K562 (cell line): Measurements from ENCODE around the gene ARMCX5. TPM values are rescaled to one million over a fixed set of nuclear protein-coding genes. Genes with fewer than 3 reads are reported as not detected.

ENCODE experiments used
- ARID1B ChIP-seq: fragments of 450-650 bp; IDR thresholded peaks from 2 replicates; pipeline ENCODE4 v1.6.1; 2016; ENCODE audit warnings: antibody characterized with exemption, mild to moderate bottlenecking, inconsistent platforms
- CREM ChIP-seq: IDR thresholded peaks from 2 replicates; pipeline ENCODE4 v1.6.1; 2014; ENCODE audit warnings: antibody characterized with exemption, low read depth
- DIDO1 ChIP-seq: fragments of 450-650 bp; IDR thresholded peaks from 2 replicates; pipeline ENCODE4 v1.6.1; 2016; ENCODE audit warnings: low read depth, missing biosample characterization, missing genetic modification characterization
- DMBX1 ChIP-seq: fragments of 250-450 bp; sonication (Bioruptor Pico); IDR thresholded peaks from 2 replicates; pipeline ENCODE4 v1.8.0; 2022; ENCODE audit warnings: inconsistent platforms, mild to moderate bottlenecking, moderate library complexity, borderline replicate concordance
- GATAD2B ChIP-seq: fragments of 450-650 bp; IDR thresholded peaks from 2 replicates; pipeline ENCODE4 v1.6.1; 2017; ENCODE audit warnings: mild to moderate bottlenecking, borderline replicate concordance
- HSF4 ChIP-seq: fragments of 250-450 bp; sonication (Bioruptor Pico); IDR thresholded peaks from 2 replicates; pipeline ENCODE4 v2.1.2; 2022; ENCODE audit warnings: mild to moderate bottlenecking, moderate library complexity, borderline replicate concordance
- KHSRP ChIP-seq: fragments of 450-650 bp; IDR thresholded peaks from 2 replicates; pipeline ENCODE4 v1.6.1; 2017
- NFXL1 ChIP-seq: fragments of 450-650 bp; formaldehyde crosslinking; IDR thresholded peaks from 2 replicates; pipeline ENCODE4 v1.4.0; 2021; ENCODE audit warnings: mild to moderate bottlenecking
- PBX2 ChIP-seq, 2 experiments: IDR thresholded peaks in 1 of 2; conservative IDR thresholded peaks in 1 of 2; 2 replicates each; pipeline ENCODE4 v1.6.1; 2016; ENCODE audit warnings: low read depth in 2 of 2, mild to moderate bottlenecking in 1 of 2, missing compliant biosample characterization in 1 of 2, missing genetic modification characterization in 1 of 2, moderate library complexity in 1 of 2
- SLC30A9 ChIP-seq: fragments of 250-450 bp; sonication (Bioruptor Pico); IDR thresholded peaks from 2 replicates; pipeline ENCODE4 v1.8.0; 2022; ENCODE audit warnings: mild to moderate bottlenecking, moderate library complexity
- SOX6 ChIP-seq: fragments of 450-650 bp; IDR thresholded peaks from 2 replicates; pipeline ENCODE4 v1.6.1; 2014; ENCODE audit warnings: mild to moderate bottlenecking
- TFAM ChIP-seq: fragments of 250-450 bp; sonication (Bioruptor Pico); conservative IDR thresholded peaks from 2 replicates; pipeline ENCODE4 v1.5.0; 2021; ENCODE audit warnings: mild to moderate bottlenecking, moderate library complexity
- ZBTB1 ChIP-seq: sonication (generic); formaldehyde crosslinking; IDR thresholded peaks from 2 replicates; pipeline ENCODE4 v1.8.1; 2023; ENCODE audit warnings: missing genetic modification reagents, low read depth, mild to moderate bottlenecking, borderline replicate concordance
- ZFX ChIP-seq: sonication (generic); formaldehyde crosslinking; IDR thresholded peaks from 2 replicates; pipeline ENCODE4 v1.8.0; 2022; ENCODE audit warnings: mild to moderate bottlenecking, missing genetic modification reagents, moderate library complexity
- ZKSCAN1 ChIP-seq: fragments of 150-350 bp; IDR thresholded peaks from 2 replicates; pipeline ENCODE4 v1.6.1; 2016; ENCODE audit warnings: low read depth, low read length
- ZNF316 ChIP-seq: fragments of 450-650 bp; IDR thresholded peaks from 2 replicates; pipeline ENCODE4 v1.6.1; 2016
- ZNF408 ChIP-seq: fragments of 250-450 bp; sonication (Bioruptor Pico); IDR thresholded peaks from 2 replicates; pipeline ENCODE4 v1.4.0; 2020; ENCODE audit warnings: low read depth, mild to moderate bottlenecking, moderate library complexity
- ZNF589 ChIP-seq: fragments of 200-800 bp; sonication (Bioruptor generic); IDR thresholded peaks from 2 replicates; pipeline ENCODE4 v1.6.1; 2016; ENCODE audit warnings: low read depth, missing genetic modification characterization, missing compliant biosample characterization
- polyA plus RNA-seq, 8 experiments: library from polyadenylated mRNA; depleted of rRNA in 4 of 8; stranded (reverse) in 5 of 8; unstranded in 3 of 8; fragments of >200 nt; fragmentation: Nextera tagmentation in 2 of 8; fragmentation: Illumina TruSeq in 1 of 8; extraction: Ambion mirVana in 2 of 8; extraction: Trizol in 1 of 8; gene quantifications; 2 replicates each; pipeline versions ENCODE4 v1.2.1 to v1.2.3, GENCODE V29; 2011 to 2014; ENCODE audit warnings: inconsistent platforms in 1 of 8, missing spikeins in 1 of 8
- total RNA-seq, 7 experiments: library from RNA; depleted of rRNA in 6 of 7; stranded (reverse); fragments of >200 nt in 6 of 7; fragmentation: Illumina TruSeq in 2 of 7; extraction: Trizol in 2 of 7; gene quantifications; 2 replicates each; pipeline versions ENCODE4 v1.2.1 to v1.2.3, GENCODE V29; 2011 to 2021; ENCODE audit warnings: low replicate concordance in 1 of 7
- TF ChIP-seq, protein P1 (sequence below), 3 experiments: fragments of 200-800 bp in 1 of 3; fragments of 250-450 bp in 1 of 3; fragments of 450-650 bp in 1 of 3; sonication (Bioruptor Pico) in 1 of 3; sonication (Bioruptor generic) in 1 of 3; formaldehyde crosslinking in 1 of 3; IDR thresholded peaks; 2 replicates each; pipeline versions ENCODE4 v1.6.1 to v1.8.0; 2016 to 2022; ENCODE audit warnings: mild to moderate bottlenecking in 2 of 3, missing genetic modification characterization in 2 of 3, missing compliant biosample characterization in 1 of 3, moderate library complexity in 1 of 3
- TF ChIP-seq, protein P2 (sequence below): fragments of 450-650 bp; IDR thresholded peaks from 2 replicates; pipeline ENCODE4 v1.6.1; 2014; ENCODE audit warnings: low read depth, mild to moderate bottlenecking, moderate library complexity, borderline replicate concordance

Gene ARMCX5
- total and polyA plus RNA-seq, 9 of the 15 experiments (the other 6 are each of a cell fraction or from before 2014, with no cell fraction given): 13.4 to 29.4 (median 17.3) TPM

DNA sequence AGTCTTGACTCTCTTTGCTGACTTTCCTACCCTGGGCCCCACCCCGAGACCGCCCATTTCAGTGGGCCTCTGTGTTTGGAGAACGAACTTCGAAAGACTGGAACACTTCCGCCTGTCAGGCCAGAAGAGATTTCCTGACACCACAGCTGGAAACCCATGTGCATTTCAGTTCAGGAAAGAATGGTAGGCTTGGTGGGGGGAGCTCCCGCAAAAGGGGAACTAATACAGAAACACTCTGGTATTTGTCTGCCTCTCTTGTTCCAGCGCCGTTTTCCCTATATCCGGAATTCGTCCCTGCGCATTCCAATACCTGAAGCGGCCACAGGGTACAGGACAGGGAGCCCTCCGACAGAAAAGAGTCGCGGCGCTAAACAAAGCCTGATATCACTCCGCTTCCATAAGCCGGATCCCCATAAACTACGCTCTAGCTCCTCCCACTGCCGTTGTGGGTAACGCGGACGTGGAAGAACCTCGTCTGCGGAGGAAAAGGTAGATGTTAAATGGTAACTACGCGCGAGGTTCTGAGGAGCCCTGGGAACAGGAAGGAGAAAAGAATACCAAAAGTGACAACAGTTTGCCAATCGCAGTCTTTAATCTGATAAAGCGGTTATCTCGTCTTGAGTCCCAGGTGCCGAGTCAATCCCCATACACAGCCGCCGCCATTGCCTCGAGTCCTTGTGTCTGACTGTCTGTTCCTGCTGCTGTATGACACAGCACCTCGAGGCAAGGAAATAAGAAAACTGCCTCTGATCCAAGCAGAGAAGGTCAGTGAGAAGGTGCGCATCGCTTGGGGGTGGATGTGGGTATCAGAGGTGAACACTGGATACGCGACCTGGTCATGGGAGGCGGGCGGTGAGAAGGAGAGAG lies at the start of gene ARMCX5 (continued):
- TF ChIP-seq, protein P1, sequence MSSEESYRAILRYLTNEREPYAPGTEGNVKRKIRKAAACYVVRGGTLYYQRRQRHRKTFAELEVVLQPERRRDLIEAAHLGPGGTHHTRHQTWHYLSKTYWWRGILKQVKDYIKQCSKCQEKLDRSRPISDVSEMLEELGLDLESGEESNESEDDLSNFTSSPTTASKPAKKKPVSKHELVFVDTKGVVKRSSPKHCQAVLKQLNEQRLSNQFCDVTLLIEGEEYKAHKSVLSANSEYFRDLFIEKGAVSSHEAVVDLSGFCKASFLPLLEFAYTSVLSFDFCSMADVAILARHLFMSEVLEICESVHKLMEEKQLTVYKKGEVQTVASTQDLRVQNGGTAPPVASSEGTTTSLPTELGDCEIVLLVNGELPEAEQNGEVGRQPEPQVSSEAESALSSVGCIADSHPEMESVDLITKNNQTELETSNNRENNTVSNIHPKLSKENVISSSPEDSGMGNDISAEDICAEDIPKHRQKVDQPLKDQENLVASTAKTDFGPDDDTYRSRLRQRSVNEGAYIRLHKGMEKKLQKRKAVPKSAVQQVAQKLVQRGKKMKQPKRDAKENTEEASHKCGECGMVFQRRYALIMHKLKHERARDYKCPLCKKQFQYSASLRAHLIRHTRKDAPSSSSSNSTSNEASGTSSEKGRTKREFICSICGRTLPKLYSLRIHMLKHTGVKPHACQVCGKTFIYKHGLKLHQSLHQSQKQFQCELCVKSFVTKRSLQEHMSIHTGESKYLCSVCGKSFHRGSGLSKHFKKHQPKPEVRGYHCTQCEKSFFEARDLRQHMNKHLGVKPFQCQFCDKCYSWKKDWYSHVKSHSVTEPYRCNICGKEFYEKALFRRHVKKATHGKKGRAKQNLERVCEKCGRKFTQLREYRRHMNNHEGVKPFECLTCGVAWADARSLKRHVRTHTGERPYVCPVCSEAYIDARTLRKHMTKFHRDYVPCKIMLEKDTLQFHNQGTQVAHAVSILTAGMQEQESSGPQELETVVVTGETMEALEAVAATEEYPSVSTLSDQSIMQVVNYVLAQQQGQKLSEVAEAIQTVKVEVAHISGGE (CRISPR knock-in tag; IDR thresholded peaks at IDR 0.05): peak in 1 of 3 experiments; percentile 46; a peak in 1 of 6 replicates
- TF ChIP-seq TFAM (CRISPR knock-in tag) (no peak), ZBTB1 (CRISPR knock-in tag) (no peak), HSF4 (no peak), DMBX1 (CRISPR knock-in tag) (no peak), SOX6 (peak; percentile 17; the same call in 1 of the 2 replicates), ZNF589 (CRISPR knock-in tag) (no peak), SLC30A9 (no peak), ZNF408 (no peak), ZNF316 (no peak), DIDO1 (tag) (peak; percentile 13; the same call in 1 of the 2 replicates), PBX2 (CRISPR knock-in tag; IDR thresholded peaks at IDR 0.05; ENCODE audit: low read depth) (no peak), PBX2 (tag; conservative IDR thresholded peaks at IDR 0.05; ENCODE audit: low read depth) (peak; percentile 21; the same call in 1 of the 2 replicates), ZKSCAN1 (no peak), NFXL1 (CRISPR knock-in tag) (no peak), ZFX (CRISPR knock-in tag) (peak; percentile 71), ARID1B (no peak), CREM (peak; percentile 68; the same call in 1 of the 2 replicates), KHSRP (no peak), GATAD2B (no peak)
- TF ChIP-seq, protein P2, sequence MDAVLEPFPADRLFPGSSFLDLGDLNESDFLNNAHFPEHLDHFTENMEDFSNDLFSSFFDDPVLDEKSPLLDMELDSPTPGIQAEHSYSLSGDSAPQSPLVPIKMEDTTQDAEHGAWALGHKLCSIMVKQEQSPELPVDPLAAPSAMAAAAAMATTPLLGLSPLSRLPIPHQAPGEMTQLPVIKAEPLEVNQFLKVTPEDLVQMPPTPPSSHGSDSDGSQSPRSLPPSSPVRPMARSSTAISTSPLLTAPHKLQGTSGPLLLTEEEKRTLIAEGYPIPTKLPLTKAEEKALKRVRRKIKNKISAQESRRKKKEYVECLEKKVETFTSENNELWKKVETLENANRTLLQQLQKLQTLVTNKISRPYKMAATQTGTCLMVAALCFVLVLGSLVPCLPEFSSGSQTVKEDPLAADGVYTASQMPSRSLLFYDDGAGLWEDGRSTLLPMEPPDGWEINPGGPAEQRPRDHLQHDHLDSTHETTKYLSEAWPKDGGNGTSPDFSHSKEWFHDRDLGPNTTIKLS: peak; percentile 20; the same call in 1 of the 2 replicates
